IMR-90 (cell line): ENCODE data around the gene RRAGD.

Experiments used
- BHLHE40 ChIP-seq: fragments of 150-350 bp; IDR thresholded peaks from 2 replicates; pipeline ENCODE4 v1.6.1; 2016; ENCODE audit warnings: mild to moderate bottlenecking, low read depth, low read length
- CTCF ChIP-seq: conservative IDR thresholded peaks from 2 replicates; pipeline ENCODE4 v1.5.1; 2012; ENCODE audit warnings: mild to moderate bottlenecking, low read depth, low read length, improper control_type of control experiment
- FOS ChIP-seq: fragments of 150-350 bp; IDR thresholded peaks from 2 replicates; pipeline ENCODE4 v1.6.1; 2016; ENCODE audit warnings: low read depth, low read length
- POLR2A ChIP-seq: IDR thresholded peaks from 2 replicates; pipeline ENCODE4 v1.6.1; 2012; ENCODE audit warnings: mild to moderate bottlenecking, low read depth, low read length

GRCh38 chr6:89330910-89331309 is 81.2 kb downstream of the RRAGD start:
- TF ChIP-seq CTCF = no peak
- no peak for TF ChIP-seq POLR2A
- TF ChIP-seq FOS = no peak
- no peak for TF ChIP-seq BHLHE40
